NCI-H2171 (cell line): ENCODE measurements around the gene CACNA1D.

ENCODE experiments used
- DNase-seq: peaks from one replicate; lab custom pipeline; 2025; lab: John Stamatoyannopoulos, UW

CACNA1D gene

DNA sequence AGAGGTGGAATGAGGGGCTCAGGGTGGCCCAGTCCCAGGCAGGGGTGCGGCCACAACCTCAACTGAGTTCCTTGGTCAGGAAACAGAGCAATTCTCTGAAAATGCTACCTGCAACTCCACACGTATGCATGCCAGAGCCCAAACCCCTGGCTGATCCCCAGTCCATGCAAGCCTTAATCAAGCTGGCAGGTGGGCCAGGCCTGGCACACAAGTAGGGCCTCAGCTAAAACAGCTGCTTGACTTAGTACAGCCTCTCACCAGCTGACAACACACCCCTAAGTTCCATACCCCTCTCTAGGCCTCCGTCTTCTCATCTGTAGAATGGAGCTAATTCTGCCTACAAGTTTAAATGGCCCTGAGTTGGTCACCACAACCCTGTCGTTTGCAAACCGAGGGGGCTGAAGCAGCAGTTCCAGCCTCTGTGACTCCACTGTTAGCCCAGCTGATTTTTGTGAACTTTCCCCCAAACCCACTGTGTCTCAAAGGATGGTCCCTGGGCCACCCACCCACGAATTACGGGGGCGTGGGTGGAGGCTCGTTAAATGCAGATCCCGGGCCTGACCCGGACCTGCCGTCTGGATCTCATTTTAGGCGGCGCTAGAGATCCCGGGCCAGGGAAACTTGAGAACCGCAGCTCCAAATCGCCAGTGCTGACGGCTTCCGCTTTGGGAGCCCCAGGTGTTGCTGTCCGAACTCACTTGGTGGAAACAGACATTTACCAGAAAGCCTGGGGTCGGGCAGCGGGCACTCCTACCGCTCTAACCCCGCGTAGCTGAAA lies 350.9 kb downstream of the CACNA1D start:
- no peak for DNase-seq

DNA sequence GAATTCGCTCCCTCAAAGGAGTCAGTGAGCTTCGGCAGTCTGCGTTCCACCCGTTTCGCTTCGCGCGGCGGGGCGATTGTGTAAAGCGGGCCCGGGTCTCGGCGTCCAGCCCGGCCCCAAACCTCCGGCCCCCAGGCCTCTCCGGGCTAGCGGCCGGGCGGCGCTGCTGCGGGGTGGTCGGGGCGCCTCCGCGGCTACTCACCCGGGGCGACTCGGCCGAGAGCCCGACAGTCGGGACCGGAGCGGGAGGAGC lies 351.4 kb downstream of the CACNA1D start:
- no peak for DNase-seq

DNA sequence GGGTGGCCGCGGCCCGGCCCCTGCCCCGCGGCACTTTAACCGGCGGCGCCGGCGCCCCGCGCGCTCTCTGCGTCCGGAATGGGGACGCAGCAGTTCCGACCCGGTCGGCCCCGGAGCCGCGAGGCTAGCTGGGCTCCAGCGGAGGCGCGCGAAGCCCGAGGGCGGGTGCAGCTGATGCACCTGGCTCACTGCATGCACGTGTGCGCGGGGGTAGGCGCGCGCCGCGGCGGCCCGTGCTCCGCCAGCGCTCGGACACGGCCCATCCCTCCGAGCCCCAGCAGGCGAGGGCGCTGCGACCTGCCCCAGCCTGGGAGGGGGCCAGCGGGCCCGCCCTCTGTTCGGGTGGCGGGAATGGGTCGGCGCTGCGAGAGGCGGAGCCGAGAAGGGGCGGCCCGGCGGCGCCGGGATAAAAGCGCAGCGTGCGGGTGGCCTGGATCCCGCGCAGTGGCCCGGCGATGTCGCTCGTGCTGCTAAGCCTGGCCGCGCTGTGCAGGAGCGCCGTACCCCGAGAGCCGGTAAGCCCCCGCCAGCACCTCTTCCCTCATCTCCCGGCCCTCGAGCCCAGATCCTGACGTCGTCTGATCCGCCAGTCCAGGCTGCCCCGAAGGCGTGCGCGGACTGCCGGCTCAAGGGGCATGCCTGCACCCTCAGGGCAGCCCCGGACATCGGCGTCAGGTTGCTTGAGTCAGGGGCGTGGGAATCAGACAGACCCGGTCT lies 351.9 kb downstream of the CACNA1D start, which contains the start of the genes CHDH and IL17RB:
Gene CHDH (minus strand): TSS at position 286 of the 717 bp plus-strand sequence. CDS start 22,411 bp downstream, outside the sequence.
Gene IL17RB (plus strand): TSS at position 435 of the 717 bp plus-strand sequence. CDS start 21 bp downstream, at position 456.
- DNase-seq = no peak

DNA sequence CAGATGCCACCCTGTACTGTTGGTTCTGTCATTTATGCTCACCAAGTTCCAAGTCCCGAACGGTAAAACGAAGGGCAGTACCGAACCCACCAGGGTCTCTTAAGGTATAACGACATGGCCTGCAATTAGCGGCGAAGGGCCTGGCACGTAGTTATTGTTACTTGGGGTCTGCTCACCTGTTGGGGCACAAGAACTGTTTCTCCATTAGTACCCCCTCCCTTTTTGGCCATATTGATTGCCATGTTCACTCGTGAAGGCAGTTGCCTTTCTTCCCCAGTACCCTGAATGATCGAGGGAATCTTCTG lies 352.4 kb downstream of the CACNA1D start:
- DNase-seq = no peak

DNA sequence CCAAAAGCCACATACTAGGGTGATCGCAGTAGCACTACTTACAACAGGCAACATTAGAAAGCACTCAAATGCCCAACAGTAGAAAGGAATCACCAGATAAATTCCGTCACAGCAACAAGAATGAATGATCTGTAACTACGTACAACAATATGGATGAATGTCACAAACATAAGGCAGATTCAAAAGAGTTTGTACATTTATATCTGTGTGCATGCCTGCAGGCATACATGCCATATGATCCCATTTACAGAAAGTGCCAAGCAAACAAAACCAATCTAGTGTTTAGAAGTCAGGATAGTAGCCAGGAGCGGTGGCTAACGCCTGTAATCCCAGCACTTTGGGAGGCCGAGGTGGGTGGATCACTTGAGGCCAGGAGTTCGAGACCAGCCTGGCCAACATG lies 355.5 kb downstream of the CACNA1D start:
- no peak for DNase-seq

DNA sequence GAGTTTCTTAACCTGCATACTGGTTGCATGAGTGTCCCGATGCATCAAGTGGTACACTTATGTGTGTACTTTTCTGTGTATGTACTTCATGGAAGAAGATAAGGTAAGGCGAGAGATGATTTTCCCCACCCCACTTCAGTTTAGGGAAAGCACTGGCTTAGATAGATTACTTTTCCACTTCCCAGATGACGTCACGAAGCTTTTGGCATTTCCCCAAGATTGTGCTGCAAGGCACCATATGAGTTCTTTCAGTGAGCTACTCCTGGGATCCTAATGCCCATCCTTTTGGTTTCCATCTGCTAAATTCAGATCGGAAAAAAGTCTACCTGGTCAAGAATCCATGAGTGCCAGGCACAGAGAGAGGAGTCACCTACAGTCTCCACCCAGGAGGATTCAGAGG lies 356.5 kb downstream of the CACNA1D start:
- no peak for DNase-seq

DNA sequence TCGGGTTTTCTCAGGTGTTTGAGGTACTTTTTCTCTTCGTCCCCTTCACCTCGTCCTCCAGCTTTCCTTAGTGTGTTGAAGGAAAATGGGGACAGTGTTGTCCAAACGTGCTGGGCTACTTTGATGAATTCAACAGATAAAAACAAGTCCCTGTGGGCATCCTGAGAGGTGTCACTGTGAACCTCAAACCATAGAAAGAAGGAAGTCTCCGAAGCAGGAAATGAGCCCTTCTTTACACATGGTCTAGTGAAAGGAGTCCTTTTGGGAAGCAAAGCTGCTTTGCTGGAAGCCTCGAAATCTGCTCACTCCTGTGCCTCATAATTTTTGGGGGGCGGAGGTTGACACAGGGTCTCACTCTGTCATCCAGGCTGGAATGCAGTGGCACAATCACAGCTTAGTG lies 362.6 kb downstream of the CACNA1D start:
- DNase-seq = no peak

DNA sequence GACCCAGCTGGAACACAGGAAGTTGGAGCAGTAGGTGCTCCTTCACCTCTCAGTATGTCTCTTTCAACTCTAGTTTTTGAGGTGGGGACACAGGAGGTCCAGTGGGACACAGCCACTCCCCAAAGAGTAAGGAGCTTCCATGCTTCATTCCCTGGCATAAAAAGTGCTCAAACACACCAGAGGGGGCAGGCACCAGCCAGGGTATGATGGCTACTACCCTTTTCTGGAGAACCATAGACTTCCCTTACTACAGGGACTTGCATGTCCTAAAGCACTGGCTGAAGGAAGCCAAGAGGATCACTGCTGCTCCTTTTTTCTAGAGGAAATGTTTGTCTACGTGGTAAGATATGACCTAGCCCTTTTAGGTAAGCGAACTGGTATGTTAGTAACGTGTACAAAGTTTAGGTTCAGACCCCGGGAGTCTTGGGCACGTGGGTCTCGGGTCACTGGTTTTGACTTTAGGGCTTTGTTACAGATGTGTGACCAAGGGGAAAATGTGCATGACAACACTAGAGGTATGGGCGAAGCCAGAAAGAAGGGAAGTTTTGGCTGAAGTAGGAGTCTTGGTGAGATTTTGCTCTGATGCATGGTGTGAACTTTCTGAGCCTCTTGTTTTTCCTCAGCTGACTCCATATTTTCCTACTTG lies 363.8 kb downstream of the CACNA1D start:
- DNase-seq = no peak

DNA sequence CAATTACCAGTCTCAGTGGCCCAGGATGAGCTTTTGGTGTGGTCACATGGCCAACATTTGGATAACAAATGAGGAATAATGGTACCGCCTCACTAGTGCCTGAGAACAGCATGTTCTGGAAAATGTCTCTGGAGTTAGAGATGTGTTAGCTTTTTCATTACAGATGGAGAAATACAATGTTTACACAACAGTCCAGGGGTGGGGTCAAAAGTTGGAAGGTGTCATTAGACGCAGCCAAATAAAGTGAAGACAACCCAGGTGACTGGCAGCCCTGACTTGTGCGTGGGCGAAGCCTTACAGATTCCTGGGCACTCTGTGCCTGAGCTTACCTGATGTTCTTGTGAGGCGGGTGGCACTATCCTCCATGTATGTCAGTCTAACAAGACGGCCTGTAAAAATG lies 364.8 kb downstream of the CACNA1D start:
- no peak for DNase-seq

DNA sequence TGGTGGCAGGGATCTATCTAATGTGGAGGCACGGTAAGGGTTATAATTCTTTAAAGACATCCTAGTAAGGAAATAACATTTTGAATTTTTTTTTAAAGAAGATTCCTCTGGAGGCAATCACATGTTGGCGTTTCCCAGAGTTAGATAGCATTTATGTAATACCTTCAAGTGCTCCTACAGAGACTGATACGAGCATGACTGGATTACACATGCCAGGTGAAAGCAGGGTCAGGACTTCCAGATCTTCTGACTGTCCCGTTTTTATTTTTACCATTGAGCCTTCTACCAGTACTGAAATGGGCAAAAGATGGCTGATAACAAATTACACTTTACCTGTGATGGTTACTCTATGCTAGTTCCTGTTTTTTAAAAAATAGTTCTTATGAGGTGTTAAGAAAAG lies 365.8 kb downstream of the CACNA1D start:
- DNase-seq = no peak

DNA sequence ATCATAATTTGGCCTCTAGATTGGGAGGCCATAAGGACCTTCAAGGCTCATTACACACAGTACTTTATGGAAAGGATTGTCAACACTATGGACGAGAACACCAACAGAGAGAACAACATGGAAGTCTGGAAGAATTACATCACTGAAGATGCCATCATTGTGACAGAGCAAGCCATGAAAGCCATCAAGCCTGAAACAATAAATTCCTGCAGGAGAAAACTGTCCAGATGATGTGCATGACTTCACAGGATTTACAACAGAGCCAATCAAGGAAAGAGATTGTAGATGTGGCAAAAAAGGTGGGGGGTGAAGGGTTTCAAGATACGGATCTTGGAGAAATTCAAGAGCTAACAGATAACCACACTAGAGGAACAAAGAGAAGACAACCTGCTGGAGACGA lies 367.8 kb downstream of the CACNA1D start:
- DNase-seq = no peak

DNA sequence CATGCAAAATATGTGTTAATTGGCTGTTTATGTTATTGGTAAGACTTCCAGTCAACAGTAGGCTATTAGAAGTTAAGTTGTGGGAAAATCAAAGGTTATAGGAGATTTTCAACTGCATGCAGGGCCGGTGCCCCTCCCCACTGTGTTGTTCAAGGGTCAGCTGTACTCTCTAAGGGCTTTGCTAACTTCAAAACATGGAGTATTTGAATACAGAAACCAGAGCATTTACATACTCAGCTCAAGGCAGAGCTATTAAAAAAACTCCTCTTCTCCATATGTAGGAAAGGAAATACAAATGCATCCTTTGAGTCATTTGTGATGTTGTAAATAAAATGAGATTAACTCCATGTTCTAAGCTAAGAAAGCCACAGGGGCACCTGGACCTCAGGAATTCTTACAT lies 368.7 kb downstream of the CACNA1D start:
- DNase-seq = no peak
